Activated CD4-positive, alpha-beta T cell treated with anti-CD3 and anti-CD28 coated beads, Interleukin-2, Interleukin-6, amounts not matched to agents 100 ng/mL and 50 ng/mL, durations not matched to agents 16 hours and 8 hours (primary cell): Measurements from ENCODE around the gene HOXD12.

Source experiments
- DNase-seq: peaks from one replicate; pipeline ENCODE4 v3.0.0-alpha.2; 2020

The HOXD12 gene, protein sequence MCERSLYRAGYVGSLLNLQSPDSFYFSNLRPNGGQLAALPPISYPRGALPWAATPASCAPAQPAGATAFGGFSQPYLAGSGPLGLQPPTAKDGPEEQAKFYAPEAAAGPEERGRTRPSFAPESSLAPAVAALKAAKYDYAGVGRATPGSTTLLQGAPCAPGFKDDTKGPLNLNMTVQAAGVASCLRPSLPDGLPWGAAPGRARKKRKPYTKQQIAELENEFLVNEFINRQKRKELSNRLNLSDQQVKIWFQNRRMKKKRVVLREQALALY

DNA sequence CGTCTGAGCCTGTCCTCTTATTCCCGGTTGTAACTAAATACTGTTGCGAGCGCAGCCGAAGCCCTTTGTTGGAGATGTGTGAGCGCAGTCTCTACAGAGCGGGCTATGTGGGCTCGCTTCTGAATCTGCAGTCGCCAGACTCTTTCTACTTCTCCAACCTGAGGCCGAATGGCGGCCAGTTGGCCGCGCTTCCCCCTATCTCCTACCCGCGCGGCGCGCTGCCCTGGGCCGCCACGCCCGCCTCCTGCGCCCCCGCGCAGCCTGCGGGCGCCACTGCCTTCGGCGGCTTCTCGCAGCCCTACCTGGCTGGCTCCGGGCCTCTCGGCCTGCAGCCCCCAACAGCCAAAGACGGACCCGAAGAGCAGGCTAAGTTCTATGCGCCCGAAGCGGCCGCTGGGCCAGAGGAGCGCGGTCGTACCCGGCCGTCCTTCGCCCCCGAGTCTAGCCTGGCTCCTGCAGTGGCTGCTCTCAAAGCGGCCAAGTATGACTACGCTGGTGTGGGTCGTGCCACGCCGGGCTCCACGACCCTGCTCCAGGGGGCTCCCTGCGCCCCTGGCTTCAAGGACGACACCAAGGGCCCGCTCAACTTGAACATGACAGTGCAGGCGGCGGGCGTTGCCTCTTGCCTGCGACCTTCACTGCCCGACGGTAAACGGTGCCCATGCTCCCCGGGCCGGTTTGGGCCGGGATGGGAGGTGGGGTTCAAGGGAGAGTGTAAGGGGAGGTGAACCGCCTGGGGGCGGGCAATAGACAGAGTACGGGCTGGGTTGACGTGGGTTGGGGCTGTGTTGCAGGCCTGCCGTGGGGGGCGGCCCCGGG is at the start of gene HOXD12:
Gene HOXD12 (plus strand): TSS at position 68 of the 819 bp plus-strand sequence. CDS start 7 bp downstream, at position 75.
- DNase-seq = no peak

DNA sequence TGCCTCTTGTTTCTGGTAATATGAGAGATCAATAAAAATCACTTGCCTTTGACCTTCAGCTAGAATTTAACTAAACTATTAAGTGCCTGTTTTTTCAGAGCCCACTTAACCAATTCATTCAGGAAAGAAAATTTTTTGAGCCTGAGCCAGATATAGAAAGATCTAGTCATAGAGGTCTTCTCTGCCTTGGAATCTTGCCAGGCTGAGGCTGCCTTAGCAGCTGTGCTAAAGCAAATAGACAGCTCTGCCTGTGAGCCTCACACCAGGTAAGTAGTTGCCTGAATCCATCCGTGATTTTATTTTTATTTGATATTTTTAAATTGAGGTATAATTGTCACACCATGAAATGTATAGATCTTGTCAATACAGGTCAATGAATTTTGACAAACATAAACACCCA is 43.2 kb upstream of the HOXD12 start:
- no peak for DNase-seq

DNA sequence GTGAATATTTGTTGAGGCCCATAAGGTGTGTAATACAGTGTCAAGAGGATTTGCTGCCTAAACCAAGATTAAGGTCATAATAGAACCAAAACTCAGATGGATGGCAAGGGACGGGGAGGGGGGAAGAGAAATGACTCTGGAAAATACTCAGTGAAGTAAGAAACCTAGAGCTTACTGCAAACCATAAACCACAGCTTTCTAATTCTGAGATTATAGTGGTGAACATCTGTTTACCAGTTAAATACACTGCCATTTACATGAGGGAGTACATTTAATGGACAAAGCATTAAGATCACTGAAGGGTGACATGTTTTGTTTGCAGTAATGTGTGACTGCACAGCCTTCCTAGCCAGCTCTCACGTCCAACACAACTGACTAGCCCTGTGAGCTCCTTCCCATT is 35.6 kb upstream of the HOXD12 start:
- DNase-seq = peak; percentile 63

DNA sequence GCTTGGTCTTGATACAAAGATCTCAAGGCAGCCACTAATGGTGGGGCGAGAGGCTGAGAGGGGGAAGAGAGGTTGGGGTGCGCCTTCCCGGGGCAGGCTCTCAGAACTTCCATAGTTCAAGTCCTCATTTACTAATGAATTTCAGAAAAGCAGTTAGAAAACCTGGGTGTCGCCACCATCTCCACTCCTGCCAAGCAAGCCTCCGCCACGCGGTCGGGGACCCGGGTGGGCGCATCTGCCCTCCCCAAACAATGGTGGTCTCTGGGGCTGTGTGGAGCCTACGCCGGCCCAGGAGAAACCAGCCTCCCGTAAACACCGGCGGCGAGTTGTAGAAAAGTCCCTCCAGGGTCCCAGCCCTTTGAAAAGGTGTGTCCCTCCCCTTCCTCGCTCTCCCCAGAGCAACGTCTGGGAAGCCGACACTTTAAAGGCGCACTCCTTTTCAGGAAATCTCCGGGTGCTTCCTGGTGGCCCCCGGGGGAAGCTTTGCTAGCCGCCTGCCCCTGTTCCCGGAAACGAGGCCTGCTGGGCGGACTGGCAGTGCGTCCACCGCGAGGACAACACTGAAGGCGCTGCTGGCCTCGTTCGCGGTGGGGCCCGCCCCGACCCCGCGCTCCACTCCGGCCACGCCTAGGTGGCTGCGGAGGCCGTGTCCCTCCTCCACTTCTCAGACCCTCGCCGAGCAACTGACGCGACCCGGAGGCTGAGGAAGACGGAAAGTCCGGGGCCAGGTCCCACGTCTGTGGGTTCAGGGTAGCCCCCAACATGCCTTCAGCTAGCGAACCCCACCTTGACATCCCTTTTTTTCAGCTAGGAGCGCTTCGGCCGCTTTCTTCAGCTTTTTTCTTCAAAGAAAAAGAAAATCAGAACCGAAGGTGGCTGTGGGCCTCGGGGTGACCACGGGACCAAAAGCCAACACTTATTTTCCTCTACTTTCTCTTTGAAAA is 32.7 kb upstream of the HOXD12 start:
- no peak for DNase-seq

DNA sequence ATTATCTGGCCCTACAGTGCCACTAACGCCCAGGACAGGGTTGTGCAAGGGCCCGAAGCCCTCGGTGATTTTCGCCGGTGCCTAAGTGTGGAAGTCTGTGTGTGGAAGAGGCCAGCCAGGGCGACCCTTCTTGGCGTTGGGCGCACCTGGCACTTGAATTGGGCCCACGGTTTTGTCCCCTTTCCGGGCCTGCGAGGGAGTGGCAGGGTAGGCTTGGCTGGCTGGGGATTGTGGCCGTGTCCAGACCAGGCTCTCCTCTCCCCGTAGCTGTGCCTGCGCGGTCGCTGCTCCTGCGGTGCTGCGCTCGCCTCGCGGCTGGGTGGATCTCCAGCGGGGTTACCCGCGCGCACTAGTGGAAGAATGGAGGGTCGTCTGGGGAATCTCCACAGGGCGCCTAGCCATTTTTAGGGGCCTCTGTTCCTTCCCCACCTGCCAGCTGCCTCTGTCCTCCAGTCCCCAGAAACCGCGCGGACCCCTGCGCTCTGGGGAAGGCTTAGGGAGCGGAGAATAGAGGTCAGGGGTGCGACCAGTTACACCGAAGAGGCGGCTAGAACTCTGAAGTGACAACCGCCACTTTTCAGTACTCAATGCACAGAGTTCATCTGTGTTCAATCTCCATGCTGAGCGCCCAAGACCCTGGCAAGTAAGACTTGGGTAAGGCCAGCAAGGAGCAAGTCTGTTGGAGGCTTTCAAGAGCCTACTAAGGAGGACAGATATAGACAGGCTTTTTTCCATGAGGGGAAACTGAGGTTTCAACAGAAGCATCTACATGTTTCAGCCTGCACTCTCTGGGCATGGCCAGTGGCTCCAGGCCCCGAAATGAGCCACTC is 31.8 kb upstream of the HOXD12 start:
- no peak for DNase-seq

DNA sequence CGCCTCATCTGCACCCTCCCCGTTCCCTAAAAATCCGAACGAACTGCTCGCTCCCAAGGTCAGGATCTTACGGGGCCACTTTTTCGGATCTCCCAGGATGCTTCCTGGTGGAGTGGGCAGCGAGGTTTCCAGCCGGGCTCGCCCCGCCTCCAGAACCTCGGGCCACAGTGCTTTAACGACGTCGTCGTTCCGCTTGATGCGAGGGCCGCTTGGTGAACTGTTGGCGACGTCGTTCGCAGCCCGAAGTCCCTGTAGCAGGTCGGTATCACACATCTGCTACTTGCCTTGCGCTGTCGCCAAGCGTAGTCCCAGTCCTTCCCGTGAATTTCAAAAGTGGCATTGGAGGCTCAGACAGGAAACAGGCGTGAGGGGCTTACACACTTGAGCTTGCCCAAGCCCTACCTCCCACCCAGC is 31.2 kb upstream of the HOXD12 start:
- DNase-seq = no peak

DNA sequence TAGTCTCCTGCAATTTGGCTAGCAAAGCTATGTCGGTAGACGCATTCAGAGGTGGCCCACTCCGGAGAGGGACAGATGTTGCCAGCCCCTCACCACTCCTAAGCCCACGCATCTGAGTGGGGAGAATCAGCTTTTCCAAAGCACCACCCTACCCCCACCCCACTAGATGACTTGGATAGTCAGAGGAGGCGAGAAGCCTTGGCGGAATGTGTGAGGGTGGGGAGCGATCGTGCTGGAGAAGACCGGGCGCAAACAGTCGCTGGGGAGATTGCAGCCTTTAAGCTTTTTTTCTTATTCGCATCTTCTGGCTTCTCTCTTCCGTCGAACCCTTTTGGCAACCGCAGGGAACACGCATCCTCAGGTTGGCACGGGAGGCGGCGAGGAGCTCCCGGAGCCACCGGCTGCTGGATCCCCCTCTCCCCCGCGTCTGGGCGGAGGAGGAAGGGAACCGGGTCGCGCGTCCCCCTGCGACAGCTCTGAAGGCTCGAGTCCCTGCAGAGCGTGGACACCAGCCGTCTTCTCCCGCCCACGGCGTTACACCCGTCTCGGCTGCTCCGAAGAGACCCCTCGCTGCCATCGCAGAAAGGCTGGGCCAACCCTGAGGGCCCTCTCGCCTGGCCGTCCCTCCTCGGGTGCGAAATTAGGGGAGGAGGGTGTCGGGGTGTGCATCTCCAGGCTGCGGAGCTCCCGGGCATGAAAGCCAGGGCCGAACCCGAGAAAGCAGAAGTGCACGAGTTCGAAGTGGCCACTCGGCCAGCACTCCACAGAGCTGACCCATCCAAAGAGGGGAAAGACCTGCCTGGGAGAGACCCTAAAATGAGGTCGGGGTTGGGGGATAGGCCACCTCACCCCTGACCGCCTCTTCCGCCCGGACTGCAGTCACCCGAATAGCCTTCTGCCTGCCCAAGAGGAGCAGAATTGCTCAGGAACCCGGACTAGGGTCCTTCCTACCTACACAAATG is 28.0 kb upstream of the HOXD12 start:
- DNase-seq = no peak

DNA sequence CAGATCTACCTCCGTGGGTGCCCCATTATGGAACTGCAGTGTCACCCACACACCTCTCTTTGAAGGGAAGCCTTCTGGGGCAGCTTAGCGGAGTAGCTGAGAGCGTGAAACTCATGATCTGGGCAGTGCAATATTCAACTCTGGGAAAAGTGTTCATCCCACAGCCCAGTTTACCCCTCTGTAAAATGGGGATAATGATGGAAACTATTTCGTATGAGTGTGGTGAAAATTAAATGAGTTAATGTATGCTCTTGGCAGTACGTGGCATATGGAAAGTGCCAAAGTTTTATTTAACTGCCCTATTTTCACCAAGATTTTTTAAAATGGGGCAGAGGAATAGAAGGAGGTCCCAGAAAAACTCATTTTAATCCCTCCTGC is 27.3 kb upstream of the HOXD12 start:
- DNase-seq = no peak

DNA sequence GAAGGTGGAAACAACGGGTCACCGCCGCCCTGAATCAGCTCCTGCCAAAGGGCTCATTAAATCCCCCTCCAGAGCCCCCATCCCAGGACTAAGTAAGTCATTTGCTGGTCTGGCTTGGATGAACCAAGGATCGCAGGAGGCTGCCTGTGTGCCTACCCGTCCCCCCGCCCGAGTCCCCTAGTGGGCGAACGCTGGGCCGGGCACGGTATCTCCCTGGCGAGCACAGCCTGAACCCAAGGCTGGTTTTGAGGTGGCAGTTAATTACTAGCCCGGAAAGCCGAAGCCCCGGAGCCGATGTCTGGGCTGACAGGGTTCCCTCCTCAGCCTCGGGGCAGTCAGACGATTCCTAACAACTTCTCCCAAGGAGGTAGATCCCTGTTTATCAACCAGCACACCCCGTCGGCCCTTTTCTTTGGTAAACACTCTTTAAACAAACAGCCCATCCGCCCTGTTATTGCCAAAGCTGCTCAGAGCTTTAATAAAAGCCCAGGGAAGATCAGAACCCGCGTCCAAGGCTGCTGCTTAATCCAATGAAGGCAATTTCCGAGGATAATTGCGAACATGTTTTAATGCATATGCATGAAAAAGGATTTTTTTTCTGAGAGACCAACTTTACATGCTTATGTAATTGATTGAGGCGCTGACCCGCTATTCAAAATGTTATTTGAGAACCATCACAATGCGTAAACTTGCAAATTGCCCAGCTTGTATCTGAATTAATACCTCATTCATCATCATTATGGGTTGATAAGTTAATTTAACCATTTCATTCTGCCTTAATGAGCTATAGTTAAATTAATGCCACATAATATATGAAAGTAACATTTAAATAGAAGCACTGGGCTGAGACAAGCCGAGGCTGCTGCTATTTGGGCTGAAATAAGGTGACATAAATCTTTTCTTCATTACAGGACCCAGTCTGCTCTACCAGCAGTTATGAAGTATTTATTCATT is 26.4 kb upstream of the HOXD12 start:
- no peak for DNase-seq

DNA sequence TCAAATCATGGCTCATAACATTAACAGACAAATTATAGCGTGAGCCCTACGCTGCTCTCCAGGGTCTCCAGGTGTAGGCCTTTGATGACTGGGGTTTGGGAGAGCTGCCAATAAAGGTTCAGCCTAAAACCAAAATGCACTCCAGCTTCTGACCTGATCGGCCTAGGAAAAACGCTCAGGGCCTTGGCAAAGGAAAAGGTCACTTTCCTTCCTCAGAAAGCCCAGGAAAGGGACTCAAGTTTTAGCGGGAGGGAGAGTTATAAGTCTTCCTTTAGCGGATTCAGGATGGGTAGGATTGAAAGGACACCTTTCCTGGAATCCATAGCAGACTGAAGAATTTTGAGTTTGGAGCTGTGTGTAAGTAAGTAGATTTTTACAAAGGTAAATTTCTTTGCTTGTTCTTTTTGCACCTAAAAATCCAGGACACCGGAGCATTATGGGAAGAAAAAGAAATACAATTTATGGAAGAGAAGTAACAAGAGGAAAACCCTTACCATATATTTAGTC is 24.6 kb upstream of the HOXD12 start:
- DNase-seq = no peak

DNA sequence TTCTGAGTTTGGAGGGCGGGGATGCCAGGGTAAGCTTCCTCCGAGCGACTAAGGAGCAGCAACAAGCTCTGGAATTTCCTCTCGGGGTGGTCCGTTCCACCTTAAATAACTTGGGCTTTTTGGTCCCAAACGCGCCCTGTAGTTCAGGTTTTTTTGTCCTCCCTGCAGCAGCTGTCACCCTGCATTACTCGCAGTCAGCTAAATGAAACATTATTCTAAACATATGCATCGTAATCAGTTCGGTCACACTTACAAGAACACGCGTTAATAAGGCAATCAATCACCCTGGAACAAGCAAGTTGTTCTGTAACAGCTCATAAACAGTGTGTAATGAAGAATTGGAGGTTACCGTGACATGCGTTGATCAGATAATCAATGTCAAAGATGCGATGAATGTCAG is 24.1 kb upstream of the HOXD12 start:
- no peak for DNase-seq

DNA sequence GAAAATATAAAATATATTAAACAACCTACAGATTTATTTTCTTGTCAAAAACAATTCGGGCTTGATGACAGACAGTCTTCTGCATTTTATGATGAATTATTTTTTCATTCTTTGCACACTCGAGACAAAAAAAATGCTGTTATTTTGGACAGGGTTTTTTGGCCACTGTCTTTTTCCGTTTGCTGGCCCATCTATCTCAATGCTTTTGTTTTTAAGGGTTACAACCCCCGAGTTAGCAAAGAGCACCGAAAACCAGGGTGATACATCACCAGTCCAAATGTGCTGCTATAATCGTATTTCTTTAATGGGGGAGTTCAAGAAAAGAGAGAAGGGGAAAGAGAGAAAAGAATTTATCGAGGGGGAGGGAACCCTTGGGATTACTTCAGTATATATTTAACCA is 23.5 kb upstream of the HOXD12 start:
- DNase-seq = no peak

DNA sequence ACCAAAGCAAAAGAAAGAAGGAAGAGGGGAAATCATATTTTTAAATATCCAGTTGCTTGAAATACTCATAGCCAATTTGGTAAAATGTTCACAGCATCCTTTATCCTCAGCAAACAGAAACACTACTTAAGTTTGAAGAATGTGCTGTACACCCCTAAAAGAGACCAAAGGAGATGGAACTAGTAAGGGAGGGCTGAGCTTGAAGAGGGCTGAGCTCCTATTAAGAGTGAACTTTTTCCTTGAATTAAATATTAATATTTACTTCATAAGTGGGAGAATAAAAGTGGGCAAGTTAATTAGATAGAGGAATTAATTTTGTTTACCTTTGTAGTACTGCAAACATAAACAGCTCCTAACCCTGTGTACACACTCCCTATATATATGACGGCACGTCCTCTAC is 22.8 kb upstream of the HOXD12 start:
- no peak for DNase-seq

DNA sequence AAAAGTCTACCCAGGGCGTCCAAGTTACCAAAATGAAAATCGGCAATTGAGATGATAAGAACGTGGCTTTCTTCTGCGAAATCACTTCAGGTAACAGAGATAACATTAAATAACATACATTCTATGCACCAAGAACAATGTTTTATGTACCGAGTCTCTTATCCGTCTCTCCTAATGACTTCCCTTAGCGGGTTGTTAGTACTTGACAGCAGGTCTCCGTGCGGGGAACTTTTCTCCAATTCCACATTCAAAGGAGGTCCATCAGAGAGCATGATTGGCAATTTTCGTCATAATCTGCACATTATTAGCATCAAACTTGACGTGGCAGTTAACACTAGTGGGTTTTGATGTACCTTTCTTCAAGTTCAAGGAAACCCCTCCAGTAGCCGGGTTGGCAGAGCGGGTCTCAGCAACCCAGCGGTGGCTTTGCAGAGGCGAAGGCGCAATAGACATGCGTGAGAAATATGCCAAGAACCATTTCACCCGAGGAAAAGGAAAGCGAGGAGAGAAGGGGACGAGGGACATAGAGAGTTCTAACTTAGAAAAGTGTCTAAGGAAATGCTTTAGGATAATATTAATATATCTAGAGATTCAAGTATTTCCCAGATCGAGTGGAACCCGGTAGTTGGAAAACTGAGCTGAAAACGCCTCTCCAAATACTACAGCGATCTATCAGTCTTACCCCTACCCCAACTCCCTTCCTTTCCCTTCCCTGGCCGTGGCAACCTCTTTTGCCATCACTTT is 20.9 kb upstream of the HOXD12 start:
- no peak for DNase-seq

DNA sequence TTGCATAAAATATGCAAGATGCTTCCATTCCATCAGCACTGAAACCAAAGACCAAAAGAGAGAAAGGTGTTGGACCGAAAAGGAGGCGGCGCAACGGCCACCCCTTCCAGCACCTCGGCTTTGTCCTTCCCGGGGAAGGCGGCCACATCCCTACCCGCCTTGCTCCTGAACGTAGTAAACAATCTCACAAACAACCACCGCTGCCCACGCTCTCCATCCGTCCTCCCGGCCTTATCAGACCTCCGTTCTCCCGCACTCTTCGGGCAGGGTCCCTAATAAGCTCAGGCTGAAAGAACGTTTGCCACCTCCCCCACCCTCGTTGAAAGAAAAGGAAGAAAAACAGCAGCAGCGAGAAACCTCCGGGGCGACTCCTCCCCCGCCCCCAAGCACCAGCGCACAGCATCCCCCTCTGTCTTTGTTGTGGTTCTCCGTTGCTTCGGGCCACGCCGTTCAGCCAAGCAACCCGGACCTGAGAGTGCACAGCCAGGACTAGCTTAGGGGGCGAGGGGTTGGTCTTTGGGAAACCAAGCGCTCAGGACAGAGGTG is 20.2 kb upstream of the HOXD12 start:
- DNase-seq = no peak

DNA sequence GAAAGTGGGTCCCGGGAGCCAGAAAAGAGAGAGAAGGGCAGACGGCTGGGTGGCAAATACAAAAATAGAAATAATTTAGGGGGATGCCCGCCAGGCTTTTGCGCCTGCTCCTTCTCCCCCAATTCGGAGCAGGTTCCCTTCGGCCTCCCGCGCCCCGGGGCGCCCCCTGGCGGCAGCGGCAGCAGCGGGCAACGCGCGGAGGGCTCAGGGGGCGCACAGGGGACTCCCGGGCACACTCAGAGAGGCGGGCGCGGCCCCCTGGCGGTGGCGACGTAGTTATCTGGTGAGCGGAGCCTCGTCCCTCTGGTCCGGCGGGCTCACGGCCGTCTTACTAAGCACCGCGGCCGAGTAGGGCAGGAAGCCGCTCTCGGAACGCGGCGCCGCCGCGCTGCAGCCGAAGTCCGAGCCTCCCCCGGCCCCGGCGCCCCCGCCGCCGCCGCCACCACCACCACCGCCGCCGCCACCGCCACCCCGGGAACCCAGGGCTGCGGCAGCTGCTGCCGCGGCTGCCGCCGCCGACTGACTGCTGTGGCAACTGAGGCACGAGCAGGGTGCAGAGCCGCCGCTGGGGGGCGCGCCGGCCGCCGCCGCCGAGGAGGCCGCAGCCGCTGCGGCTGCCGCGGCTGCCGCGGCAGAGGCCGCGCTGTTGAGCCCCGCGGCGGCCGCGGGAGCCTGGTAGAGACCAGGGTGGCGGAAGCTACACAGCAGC is 19.6 kb upstream of the HOXD12 start:
- DNase-seq = peak; percentile 58

DNA sequence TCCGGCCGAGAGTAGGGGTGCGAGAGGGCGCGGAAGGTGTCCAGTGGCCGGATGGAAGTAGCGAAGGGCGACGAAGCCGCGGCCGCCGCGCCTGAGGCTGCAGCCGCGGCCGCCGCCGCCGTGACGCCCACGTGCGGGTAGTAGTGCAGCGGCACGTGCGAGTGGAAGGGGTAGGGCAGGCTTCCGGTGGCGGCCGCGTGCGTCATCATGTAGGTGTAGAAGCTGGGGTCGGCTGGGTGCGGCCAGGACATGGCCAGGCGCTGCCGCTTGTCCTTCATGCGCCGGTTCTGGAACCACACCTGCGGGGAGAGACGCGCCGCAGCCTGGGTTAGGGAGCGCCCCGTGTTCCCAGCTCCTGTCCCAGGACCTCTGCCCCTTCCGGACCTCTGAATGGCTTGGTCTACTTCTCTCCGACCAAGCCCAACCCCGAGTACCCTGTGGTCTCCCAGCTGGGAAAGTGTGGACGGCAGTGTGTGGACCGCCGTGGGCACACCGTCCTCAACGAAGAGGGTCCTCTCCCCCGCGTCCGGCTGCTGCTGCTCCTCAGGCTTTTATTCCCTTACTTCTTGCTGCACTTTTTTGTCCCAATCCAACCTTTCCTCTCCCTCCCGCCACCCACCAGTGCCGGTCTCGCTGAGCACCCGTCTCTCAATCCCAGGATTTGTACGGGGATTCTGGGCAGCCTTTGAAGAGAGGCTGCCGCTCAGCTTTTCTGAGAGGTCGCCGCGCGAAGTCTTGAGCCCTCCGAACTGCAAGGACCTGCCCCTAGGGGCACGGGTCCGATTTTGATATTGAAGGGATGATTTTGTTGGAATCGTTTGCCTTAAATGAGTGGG is 18.8 kb upstream of the HOXD12 start:
- no peak for DNase-seq
